ENCODE measurements around the gene KCNQ1.

The KCNQ1 gene

DNA sequence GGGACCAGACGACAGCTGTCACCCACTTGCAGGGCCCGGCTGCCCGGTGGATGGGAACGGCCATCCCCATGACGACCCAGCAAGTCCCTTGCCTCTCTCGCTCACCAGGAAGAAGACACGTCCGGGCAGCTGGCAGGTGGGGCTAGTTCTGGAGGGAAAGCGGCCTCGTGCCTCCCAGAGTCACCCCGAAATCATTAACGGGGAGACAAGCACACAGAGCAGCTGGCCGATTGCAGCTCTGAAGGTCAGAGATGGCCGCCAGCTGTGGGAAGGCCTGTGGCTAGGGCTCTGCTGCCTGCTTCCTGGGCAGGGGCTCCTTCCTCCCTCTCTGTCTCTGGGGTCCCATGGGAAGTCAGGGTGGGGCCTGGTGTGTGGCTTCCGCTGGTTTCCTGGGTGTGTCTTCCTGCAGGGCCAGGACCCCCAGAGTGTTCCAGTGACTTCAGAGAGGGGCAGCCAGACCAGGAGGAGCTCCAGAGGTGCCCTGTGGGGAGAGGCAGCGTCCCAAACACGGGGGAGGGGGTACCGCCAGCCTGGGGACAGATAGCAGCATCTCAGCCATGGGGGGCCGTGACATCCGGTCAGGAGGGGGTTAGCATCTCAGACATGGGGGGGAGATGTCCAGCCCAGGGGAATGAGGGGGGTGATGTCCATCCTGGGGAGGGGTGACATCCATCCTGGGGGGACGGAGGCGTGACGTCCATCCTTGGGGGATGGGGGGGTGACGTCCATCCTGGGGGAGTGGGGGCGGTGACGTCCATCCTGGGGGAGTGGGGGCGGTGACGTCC is 114.9 kb downstream of the KCNQ1 start:
- DNase-seq: no peak

- no peak for DNase-seq
Measured at GRCh38 chr11:2561696-2562581, 117.1 kb downstream of the KCNQ1 start.

GRCh38 chr11:2562890-2563212 is 118.0 kb downstream of the KCNQ1 start:
- DNase-seq: no peak

GRCh38 chr11:2563213-2564007 is 118.6 kb downstream of the KCNQ1 start:
- DNase-seq: no peak

- DNase-seq: no peak
Measured at GRCh38 chr11:2564008-2564530, 119.3 kb downstream of the KCNQ1 start.

GRCh38 chr11:2564588-2565425 is 120.0 kb downstream of the KCNQ1 start:
- DNase-seq: no peak

DNA sequence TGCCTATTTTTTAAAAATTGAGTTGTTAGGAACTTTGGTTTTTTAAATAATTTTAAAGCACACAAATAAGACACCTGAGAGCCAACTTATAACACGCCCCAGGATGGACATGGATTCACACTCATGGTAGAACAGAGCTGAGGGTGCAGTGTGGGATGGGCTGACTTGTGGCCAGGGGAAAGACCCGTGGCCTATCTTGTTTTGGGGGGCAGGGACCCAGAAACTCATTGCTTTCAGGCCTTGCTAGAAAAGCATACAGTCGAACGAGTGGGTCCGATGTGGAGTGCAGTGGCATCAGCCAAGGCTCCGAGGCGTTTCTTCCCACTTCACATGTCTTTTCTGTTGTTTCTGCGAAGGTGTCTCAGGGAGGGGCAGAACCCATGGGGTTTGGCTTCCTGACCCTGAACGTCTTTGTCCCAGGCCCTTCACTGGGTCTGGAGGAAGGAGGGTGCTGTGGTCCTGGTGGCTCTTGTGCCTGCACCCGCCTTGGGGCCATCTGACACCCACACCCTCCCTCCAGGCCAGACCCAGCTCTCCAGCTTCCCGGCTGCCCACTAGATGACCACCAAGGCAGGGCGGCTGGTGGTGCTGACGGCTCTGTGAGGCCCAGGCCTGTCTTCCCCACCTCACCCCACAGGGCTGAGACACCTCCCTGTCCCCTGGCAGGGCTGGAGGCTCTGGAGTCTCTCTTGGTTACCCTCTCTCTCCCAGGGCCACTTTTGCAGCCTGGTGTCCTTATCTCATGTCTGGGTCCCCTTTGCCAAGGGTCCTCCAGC is 120.8 kb downstream of the KCNQ1 start:
- DNase-seq: no peak

- no peak for DNase-seq
Measured at GRCh38 chr11:2566223-2567025, 121.6 kb downstream of the KCNQ1 start.

DNA sequence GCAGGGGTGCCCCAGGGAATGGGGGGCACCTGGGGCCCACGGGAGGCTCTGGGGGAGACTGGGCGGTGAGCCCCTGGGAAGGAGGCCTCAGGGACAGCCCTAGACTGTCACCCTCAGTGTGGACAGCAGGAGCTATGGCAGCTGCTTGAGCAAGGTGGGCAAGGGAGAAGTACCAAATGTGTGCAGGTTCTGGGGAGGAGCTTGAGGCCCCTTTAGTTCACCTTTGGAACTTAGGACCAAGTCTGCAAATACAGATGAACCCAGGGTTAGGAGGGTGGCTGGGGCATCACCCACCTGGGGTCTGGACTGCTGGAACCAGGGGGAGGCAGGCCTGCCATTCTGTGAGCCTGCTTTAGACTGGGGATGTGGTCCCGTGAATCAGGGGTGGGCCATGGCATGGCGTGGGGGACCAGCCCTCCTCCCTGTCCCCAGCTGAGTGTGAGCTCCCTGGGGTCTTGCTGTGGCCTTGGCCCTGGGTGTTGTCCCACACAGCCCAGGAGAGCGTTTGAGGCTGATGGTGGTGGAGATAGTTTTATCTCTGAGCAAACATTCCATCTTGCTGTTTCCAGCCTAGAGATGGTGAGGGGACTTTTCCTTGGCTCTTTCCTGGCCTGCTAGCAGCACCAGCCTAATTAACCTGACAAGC is 122.3 kb downstream of the KCNQ1 start:
- DNase-seq: no peak

GRCh38 chr11:2569321-2569721 is 124.5 kb downstream of the KCNQ1 start:
- DNase-seq: no peak

DNA sequence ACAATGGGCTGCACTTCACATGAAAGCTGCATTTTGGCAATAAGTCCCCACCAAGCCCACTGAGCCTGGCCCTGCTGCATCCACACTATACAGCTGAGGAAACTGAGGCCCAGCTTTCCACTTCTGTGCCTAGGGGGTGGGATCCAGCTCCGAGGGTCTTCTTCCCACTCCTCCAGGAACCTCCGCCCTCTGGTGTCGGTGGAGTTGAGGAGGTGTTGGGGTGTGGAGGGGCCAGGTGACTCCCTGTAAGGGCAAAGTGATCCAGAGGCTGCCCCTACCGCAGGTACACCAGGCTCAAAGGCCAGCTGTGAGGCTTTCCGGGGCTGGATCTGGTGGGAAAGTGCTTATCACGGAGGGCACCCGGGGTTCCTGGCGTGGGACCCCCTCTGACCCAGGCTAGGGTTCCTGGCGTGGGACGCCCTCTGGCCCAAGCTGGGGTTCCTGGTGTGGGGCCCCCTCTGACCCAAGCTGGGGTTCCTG is 125.0 kb downstream of the KCNQ1 start:
- no peak for DNase-seq

- DNase-seq: no peak
Measured at GRCh38 chr11:2570211-2570811, 125.5 kb downstream of the KCNQ1 start.

DNA sequence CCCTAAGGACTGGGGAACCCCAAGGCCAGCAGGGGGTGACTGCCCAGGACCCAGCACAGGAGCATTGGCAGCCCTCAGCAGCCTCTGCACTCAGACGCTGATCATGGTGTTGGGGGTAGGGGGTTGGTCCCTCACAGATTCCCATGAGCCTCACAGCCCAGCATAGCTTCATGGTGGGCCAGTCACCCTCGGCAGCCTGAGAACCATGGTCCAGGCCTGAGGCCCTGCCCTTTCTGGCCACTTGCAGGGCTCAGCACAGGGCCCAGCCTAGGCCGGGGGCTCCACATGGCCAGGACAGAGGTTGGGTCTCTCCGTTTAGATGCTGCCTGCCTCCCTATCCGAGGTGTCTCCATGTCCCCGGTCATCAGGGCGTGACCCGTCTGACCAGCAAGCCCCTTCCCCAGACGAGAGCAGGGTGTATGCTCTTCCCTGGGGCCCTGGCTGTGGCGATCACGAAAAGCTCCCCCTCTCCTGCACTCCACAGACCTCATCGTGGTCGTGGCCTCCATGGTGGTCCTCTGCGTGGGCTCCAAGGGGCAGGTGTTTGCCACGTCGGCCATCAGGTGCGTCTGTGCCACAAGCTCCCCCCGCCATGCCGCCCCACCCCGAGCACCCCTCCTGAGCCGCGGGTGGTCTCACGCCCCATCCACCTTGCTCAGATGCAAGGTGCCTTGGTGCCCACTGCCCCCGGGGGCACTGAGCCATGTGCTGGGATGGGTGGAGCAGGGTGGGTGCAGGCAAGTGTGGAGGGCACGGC is 126.2 kb downstream of the KCNQ1 start:
- no peak for DNase-seq

DNA sequence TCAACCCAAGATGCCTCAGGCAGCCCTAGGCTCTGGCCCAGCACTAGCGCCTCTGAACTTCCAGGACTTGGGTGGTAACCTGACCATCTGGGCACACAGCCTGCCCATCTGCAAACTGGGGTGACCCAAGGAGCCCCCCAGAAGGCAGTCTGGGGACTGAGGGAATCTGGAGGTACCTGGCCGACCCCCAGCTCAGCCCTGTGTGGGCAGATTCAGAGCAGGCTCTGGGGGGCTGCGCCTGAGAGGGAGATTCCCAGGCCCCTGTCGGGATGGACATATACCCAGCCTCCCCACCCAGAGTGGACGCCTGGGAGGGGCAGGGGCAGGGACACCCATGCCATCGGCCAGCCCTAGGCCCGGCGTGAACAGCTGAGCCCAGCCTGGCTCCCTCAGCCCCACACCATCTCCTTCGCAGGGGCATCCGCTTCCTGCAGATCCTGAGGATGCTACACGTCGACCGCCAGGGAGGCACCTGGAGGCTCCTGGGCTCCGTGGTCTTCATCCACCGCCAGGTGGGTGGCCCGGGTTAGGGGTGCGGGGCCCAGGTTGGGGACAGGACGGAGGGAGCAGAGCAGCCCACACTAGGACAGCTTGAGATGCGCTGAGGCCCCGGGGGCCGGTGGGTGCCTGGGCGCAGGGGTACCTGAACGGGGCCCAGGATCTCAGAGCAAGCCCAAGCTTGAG is 126.9 kb downstream of the KCNQ1 start:
- DNase-seq: no peak

DNA sequence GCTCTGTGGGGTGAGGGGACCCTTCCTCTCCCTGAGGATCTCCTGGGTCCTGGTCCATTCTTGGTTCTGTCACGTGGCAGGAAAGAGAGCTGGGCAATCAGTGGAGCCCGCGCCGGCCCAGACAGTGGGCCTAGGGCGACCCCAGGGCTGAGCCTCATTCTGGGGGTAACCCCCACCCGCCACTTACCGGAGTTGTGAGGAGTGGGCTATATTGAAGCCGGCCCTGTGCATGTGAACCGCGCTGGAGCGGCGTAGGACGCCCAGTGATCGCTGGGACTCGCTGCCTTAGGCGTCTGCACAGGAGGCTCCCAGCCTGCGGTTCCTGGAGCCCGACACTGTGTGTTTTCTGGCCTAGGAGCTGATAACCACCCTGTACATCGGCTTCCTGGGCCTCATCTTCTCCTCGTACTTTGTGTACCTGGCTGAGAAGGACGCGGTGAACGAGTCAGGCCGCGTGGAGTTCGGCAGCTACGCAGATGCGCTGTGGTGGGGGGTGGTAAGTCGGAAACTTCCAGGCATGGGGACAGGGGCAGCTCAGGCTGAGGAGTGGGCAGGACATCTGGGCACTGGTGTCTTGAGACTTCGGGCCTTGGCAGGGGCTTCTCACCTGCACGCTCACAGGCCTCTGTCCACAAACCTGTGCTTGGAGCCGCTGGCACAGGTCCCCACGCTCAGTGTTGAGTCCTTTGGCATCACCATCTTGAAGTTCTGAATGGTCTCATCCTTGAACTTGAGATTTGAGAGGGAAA is 127.9 kb downstream of the KCNQ1 start:
- DNase-seq: no peak

GRCh38 chr11:2573240-2574042 is 128.6 kb downstream of the KCNQ1 start:
- DNase-seq: no peak
